Gastrocnemius medialis (tissue), 4 donors: ENCODE data around the gene TMEM272. TPM values are rescaled to one million over a fixed set of nuclear protein-coding genes. Genes with fewer than 3 reads are reported as not detected.
"Not testable (repeated sequence)": the region's sequence is repeated elsewhere in the genome, so short reads cannot be mapped to it uniquely, and the experiment has no call there.

ENCODE experiments used
- ATAC-seq, 2 donors: fragments of 150-250 bp; one replicate each; pipeline ENCODE4 v1.9.1; 2016
- DNase-seq, 2 donors: peaks; one replicate each; pipeline ENCODE4 v3.0.0-alpha.2; 2019
- H3K27ac ChIP-seq, 4 donors: fragments of 200-600 bp; sonication (generic); 1 replicate in 1 of 4; 2 replicates in 3 of 4; pipeline ENCODE4 v1.5.1; 2016 to 2018; ENCODE audit warnings: mild to moderate bottlenecking in 2 of 4, moderate library complexity in 1 of 4
- H3K27me3 ChIP-seq, 3 donors: fragments of 200-600 bp; sonication (generic) in 2 of 3; 1 replicate in 1 of 3; 2 replicates in 2 of 3; pipeline versions ENCODE4 v1.5.1 to v1.6.0; 2016 to 2019; ENCODE audit warnings: mild to moderate bottlenecking in 1 of 3, moderate library complexity in 1 of 3
- H3K36me3 ChIP-seq, 2 donors: fragments of 200-600 bp; sonication (generic) in 1 of 2; one replicate each; pipeline ENCODE4 v1.5.1; 2017 to 2018
- H3K4me1 ChIP-seq, 2 donors: fragments of 200-600 bp; sonication (generic) in 1 of 2; one replicate each; pipeline ENCODE4 v1.5.1; 2016 to 2017; ENCODE audit warnings: mild to moderate bottlenecking in 2 of 2
- H3K4me3 ChIP-seq, 4 donors: fragments of 200-600 bp; sonication (generic) in 3 of 4; 1 replicate in 1 of 4; 2 replicates in 3 of 4; pipeline ENCODE4 v1.5.1; 2016 to 2019; ENCODE audit warnings: mild to moderate bottlenecking in 2 of 4
- H3K9me3 ChIP-seq, 3 donors: fragments of 200-600 bp; sonication (generic) in 2 of 3; 1 replicate in 1 of 3; 2 replicates in 2 of 3; pipeline ENCODE4 v1.5.1; 2016 to 2019
- CTCF ChIP-seq, 5 experiments: fragments of 450-650 bp in 3 of 5; fragments of 200-600 bp in 2 of 5; sonication (generic) in 2 of 5; IDR thresholded peaks in 4 of 5; conservative IDR thresholded peaks in 1 of 5; 1 replicate in 4 of 5; 2 replicates in 1 of 5; pipeline ENCODE4 v1.5.1; 2016 to 2019; ENCODE audit warnings: antibody characterized with exemption in 5 of 5, mild to moderate bottlenecking in 3 of 5, moderate library complexity in 3 of 5
- POLR2A ChIP-seq, 2 donors: fragments of 450-650 bp; IDR thresholded peaks; one replicate each; pipeline ENCODE4 v1.6.1; 2017; ENCODE audit warnings: antibody characterized with exemption in 2 of 2, mild to moderate bottlenecking in 2 of 2, moderate library complexity in 2 of 2
- in situ Hi-C, 4 donors: fragments of 200-750 bp; cut with MboI; loops; one replicate each; pipeline versions ENCODE4 v1.15.0 to v1.8.0; 2017; ENCODE audit warnings: low sequenced_read_pairs in 4 of 4
- intact Hi-C: fragments of 100-400 bp; cut with DNase I; formaldehyde crosslinking; loops from one replicate; pipeline ENCODE4 v1.15.1; 2023; ENCODE audit warnings: low total_unique reads
- total RNA-seq, 4 donors: library from RNA; depleted of rRNA; stranded (reverse); fragments of >200 nt; gene quantifications; one replicate each; pipeline versions ENCODE4 v1.1.0 to v1.2.3, GENCODE V29; 2016

TMEM272 gene
- total RNA-seq, 4 donors from 2014 or later: 0.20 to 0.41 (median 0.27) TPM; not detected in 1

DNA sequence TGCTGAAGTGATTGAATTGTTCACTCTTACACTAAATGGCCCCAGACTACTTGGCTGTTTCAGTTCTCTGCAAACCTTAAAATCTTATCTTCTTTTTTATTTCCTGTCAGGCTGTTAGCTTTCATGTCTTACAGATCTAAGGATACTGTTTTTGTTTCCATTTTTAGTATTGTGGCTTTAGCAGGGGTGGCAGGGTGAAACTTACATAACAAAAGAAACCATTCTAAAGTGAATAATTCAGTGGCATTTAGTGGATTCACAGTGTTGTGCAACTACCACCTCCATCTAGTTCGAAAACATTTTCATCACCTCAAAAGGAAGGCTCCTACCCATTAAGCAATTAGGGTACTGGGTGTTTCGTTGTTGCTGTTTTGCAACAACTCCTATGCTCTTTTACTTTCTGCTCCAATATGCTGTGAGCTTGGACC lies 19.8 kb downstream of the TMEM272 start:
- no peak overlapping the region for H3K4me3 ChIP-seq
- ATAC-seq: peak; percentile 51 to 55

GRCh38 chr13:51824712-51825111 lies 20.3 kb downstream of the TMEM272 start:
- H3K36me3 ChIP-seq, H3K4me3 ChIP-seq, ATAC-seq, intact Hi-C loops, H3K27me3 ChIP-seq, DNase-seq, H3K4me1 ChIP-seq, H3K9me3 ChIP-seq, H3K27ac ChIP-seq: not testable (repeated sequence)
- in situ Hi-C loops: loop anchor here in 3 of 4 donors (25.0 kb wide), 5 partner anchors 188 to 613 kb away; partner anchors contain the start of genes ALG11 (in 1 of the 3), ATP7B (in 1 of the 3), NEK5 (in 1 of the 3) and UTP14C (in 1 of the 3)

More for the DNA sequence above, 19.8 kb downstream of the TMEM272 start:
- H3K9me3 ChIP-seq: no peaks in the 10 kb centered on the region
- intact Hi-C loops (no loop called here), in situ Hi-C loops (no loop called here)
- H3K27me3 ChIP-seq: no peaks in the 10 kb centered on the region
- peaks cover 0 to 4% of the 10 kb centered on the region in 2 donors for H3K4me1 ChIP-seq
- H3K36me3 ChIP-seq: no peaks in the 10 kb centered on the region
- TF ChIP-seq CTCF (IDR thresholded peaks at IDR 0.05 in 4 of 5, conservative IDR thresholded peaks at IDR 0.05 in 1 of 5): no peak
- TF ChIP-seq POLR2A (IDR thresholded peaks at IDR 0.05): no peak
- no peak overlapping the region for H3K27ac ChIP-seq
- DNase-seq: no peak

- Histone ChIP-seq H3K4me3 (no peak overlapping the region), H3K4me1 (peaks cover 9 to 10% of the 10 kb centered on the region in 2 donors), H3K36me3 (no peaks in the 10 kb centered on the region), H3K27ac (no peak overlapping the region), H3K27me3 (no peaks in the 10 kb centered on the region), H3K9me3 (no peaks in the 10 kb centered on the region)
- DNase-seq (no peak), ATAC-seq (no peak)
- intact Hi-C loops: no loop called here
- TF ChIP-seq CTCF (IDR thresholded peaks at IDR 0.05 in 4 of 5, conservative IDR thresholded peaks at IDR 0.05 in 1 of 5) (no peak), POLR2A (IDR thresholded peaks at IDR 0.05) (no peak)
- in situ Hi-C loops: loop anchor here in 3 of 4 donors (25.0 kb wide), 5 partner anchors 188 to 613 kb away; partner anchors contain the start of genes ALG11 (in 1 of the 3), ATP7B (in 1 of the 3), NEK5 (in 1 of the 3) and UTP14C (in 1 of the 3)
Observed at GRCh38 chr13:51823863-51824262, 21.1 kb downstream of the TMEM272 start.

- Histone ChIP-seq H3K4me1 (peaks cover 14 to 15% of the 10 kb centered on the region in 2 donors), H3K27me3 (no peaks in the 10 kb centered on the region)
Observed at GRCh38 chr13:51823359-51823758, 21.6 kb downstream of the TMEM272 start.

More at GRCh38 chr13:51823359-51823758, 21.6 kb downstream of the TMEM272 start:
- H3K4me3 ChIP-seq: no peak overlapping the region
- DNase-seq (no peak), ATAC-seq (no peak)
- H3K27ac ChIP-seq: no peak overlapping the region
- in situ Hi-C loops (loop anchor here in 3 of 4 donors (25.0 kb wide), 5 partner anchors 189 to 614 kb away; partner anchors contain the start of genes ALG11 (in 1 of the 3), ATP7B (in 1 of the 3), NEK5 (in 1 of the 3) and UTP14C (in 1 of the 3)), intact Hi-C loops (no loop called here)
- TF ChIP-seq CTCF (IDR thresholded peaks at IDR 0.05 in 4 of 5, conservative IDR thresholded peaks at IDR 0.05 in 1 of 5) (no peak), POLR2A (IDR thresholded peaks at IDR 0.05) (no peak)
- H3K9me3 ChIP-seq: no peaks in the 10 kb centered on the region
- no peaks in the 10 kb centered on the region for H3K36me3 ChIP-seq
